ENCODE measurements around the gene POLDIP3. TPM values are rescaled to one million over a fixed set of nuclear protein-coding genes. Genes with fewer than 3 reads are reported as not detected.
"Not testable (repeated sequence)": the region's sequence is repeated elsewhere in the genome, so short reads cannot be mapped to it uniquely, and the experiment has no call there.

Gene POLDIP3
- total RNA-seq, 4 donors from 2014 or later, result 30.6 to 50.7 (median 37.2) TPM

GRCh38 chr22:42574046-42574445 is 40.6 kb downstream of the POLDIP3 start:
- H3K27me3 ChIP-seq, H3K4me3 ChIP-seq, H3K4me1 ChIP-seq, H3K9me3 ChIP-seq: not testable (repeated sequence)
- ATAC-seq, result peak; percentile 13
- Histone ChIP-seq H3K36me3 (peaks cover 0 to 92% of the 10 kb centered on the region in 2 donors), H3K27ac (peak overlapping the region in 1 of 4 donors; percentile 32)
- WGBS, 2 donors (ENCODE audit: low coverage in 1 of 2), result no CpG with 5 or more reads among the region's 1 CpG

DNA sequence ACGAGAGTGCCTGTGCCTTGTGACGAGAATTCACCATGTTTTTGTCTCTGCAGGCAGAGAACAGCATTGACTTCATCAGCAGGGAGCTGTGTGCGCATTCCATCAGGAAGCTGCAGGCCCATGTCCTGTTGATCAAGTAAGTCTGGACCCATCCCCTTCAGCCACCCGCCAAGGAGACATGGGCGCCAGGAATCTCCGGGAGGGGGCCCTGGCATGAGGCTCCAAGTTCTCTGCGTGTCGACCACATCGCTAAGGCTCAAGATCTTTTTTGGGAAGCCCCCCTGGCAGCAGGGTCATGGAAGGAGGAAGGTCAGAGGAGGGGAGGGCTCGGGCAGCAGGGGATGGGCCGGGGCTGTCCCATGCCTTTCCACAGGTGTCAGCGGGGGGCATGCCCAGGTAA is 43.6 kb downstream of the POLDIP3 start:
- not testable (repeated sequence) for ATAC-seq, H3K4me3 ChIP-seq, H3K27me3 ChIP-seq, H3K9me3 ChIP-seq, H3K4me1 ChIP-seq, H3K27ac ChIP-seq
- peaks cover 0 to 79% of the 10 kb centered on the region in 2 donors for H3K36me3 ChIP-seq
- no CpG with 5 or more reads among the region's 12 CpGs for WGBS, 2 donors (ENCODE audit: low coverage in 1 of 2)

- ATAC-seq, H3K9me3 ChIP-seq, H3K27ac ChIP-seq, H3K27me3 ChIP-seq, H3K4me1 ChIP-seq, H3K4me3 ChIP-seq: not testable (repeated sequence)
- H3K36me3 ChIP-seq, result peaks cover 0 to 79% of the 10 kb centered on the region in 2 donors
- 70 to 82% methylated on average over 2 to 7 of the region's 9 CpGs for WGBS, 2 donors (ENCODE audit: low coverage in 1 of 2)
Observed at GRCh38 chr22:42570580-42570979, 44.1 kb downstream of the POLDIP3 start.

DNA sequence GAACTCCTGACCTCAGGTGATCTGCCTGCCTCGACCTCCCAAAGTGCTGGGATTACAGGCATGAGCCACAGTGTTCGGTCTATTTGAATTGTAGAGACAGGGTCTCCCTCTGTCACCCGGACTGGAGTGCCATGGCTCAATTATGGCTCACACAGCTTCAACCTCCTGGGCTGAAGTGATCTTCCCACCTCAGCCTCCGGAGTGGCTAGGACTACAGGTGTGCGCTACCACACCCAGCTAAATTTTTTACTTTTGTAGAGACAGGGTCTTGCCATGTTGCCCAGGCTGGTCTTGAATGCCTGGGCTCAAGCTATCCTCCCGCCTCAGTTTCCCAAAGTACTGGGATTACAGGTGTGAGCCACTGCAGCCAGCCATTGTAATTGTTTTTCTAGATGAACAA is 46.7 kb downstream of the POLDIP3 start:
- peaks cover 0 to 71% of the 10 kb centered on the region in 2 donors for H3K36me3 ChIP-seq
- 30% methylated on average over 1 of the region's 6 CpGs; no CpG with 5 or more reads in 1 of the 2 donors for WGBS, 2 donors (ENCODE audit: low coverage in 1 of 2)
- ATAC-seq, H3K4me3 ChIP-seq, H3K27ac ChIP-seq, H3K4me1 ChIP-seq, H3K9me3 ChIP-seq, H3K27me3 ChIP-seq: not testable (repeated sequence)

- Histone ChIP-seq H3K4me3 (no peak overlapping the region), H3K36me3 (peaks cover 0 to 56% of the 10 kb centered on the region in 2 donors), H3K4me1 (peaks cover 0 to 16% (median 0%) of the 10 kb centered on the region in 3 donors), H3K27ac (no peak overlapping the region), H3K27me3 (no peaks in the 10 kb centered on the region), H3K9me3 (no peaks in the 10 kb centered on the region)
- ATAC-seq, result no peak
- no CpG with 5 or more reads among the region's 12 CpGs for WGBS, 2 donors (ENCODE audit: low coverage in 1 of 2)
- no peak for TF ChIP-seq CTCF (IDR thresholded peaks at IDR 0.05)
- TF ChIP-seq POLR2A (IDR thresholded peaks at IDR 0.05), result no peak
- no peak for TF ChIP-seq EP300 (IDR thresholded peaks at IDR 0.05)
- TF ChIP-seq POLR2AphosphoS5 (IDR thresholded peaks at IDR 0.05), result no peak
Observed at GRCh38 chr22:42565956-42566355, 48.7 kb downstream of the POLDIP3 start.

DNA sequence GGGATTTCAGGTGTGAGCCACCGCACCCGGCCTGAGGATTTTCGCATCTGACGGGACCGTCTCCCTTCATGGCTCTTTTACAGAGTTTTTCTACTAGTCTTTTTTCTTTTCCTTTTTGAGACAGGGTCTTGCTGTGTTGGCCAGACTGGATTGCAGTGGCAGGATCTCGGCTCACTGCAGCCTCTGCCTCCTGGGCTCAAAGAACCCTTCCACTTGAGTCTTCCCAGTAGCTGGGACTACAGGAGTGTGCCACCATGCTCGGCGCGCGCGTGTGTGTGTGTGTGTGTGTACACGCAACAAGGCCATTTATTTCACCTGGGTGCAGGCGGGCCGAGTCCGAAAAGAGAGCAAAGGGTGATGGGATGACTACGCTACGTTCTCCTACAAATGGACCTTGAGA is 50.0 kb downstream of the POLDIP3 start:
- peaks cover 0 to 16% (median 0%) of the 10 kb centered on the region in 3 donors for H3K4me1 ChIP-seq
- no peak overlapping the region for H3K27ac ChIP-seq
- TF ChIP-seq POLR2AphosphoS5 (IDR thresholded peaks at IDR 0.05) (no peak), CTCF (IDR thresholded peaks at IDR 0.05) (no peak), EP300 (IDR thresholded peaks at IDR 0.05) (no peak), POLR2A (IDR thresholded peaks at IDR 0.05) (no peak)
- ATAC-seq, result no peak
- H3K4me3 ChIP-seq, result no peak overlapping the region
- peaks cover 0 to 55% of the 10 kb centered on the region in 2 donors for H3K36me3 ChIP-seq
- WGBS, 2 donors (ENCODE audit: low coverage in 1 of 2), result 93 to 96% methylated on average over 3 to 5 of the region's 17 CpGs
- H3K9me3 ChIP-seq, result no peaks in the 10 kb centered on the region
- H3K27me3 ChIP-seq, result no peaks in the 10 kb centered on the region

DNA sequence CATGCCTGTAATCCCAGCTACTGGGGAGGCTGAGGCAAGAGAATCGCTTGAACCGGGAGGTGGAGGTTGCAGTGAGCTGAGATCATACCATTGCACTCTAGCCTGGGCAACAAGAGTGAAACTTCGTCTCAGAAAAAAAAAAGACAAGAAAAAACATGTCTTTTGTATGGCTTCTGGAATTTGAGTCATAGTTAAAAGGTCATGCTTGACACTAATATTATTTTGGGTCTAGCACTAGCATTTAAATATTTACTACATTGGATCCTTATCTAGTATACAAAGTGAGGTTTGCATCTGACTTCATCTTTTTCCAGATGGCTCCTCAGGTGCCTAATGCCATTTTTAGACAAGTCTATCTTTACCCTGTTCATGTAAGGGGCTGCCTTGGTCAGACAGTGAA is 50.7 kb downstream of the POLDIP3 start:
- H3K27ac ChIP-seq, H3K9me3 ChIP-seq, H3K4me3 ChIP-seq, ATAC-seq, H3K27me3 ChIP-seq: not testable (repeated sequence)
- Histone ChIP-seq H3K4me1 (peaks cover 0 to 16% (median 0%) of the 10 kb centered on the region in 3 donors), H3K36me3 (peaks cover 0 to 49% of the 10 kb centered on the region in 2 donors)
- WGBS, 2 donors (ENCODE audit: low coverage in 1 of 2), result 74 to 87% methylated on average over 3 of the region's 3 CpGs

DNA sequence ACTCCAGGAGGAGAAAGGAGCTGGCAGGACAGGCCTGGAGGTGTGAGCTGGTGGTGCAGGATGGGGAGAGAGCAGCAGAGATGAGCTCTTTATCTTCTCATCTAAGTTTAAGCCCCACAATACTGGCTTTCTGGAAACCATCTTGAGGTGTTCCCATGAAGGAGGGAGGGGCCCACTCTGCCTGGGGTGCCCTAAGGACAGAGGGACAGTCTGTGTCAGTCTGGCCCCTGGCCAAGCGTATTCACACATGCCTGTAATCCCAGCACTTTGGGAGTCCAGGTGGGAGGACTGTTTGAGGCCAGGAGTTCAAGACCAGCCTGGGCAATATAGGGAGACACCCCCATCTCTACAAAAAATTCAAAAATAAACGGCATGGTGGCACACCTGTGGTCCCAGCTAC is 52.0 kb downstream of the POLDIP3 start:
- no peak for ATAC-seq
- 50% methylated on average over 1 of the region's 2 CpGs; no CpG with 5 or more reads in 1 of the 2 donors for WGBS, 2 donors (ENCODE audit: low coverage in 1 of 2)
- Histone ChIP-seq H3K4me1 (peaks cover 0 to 16% (median 0%) of the 10 kb centered on the region in 3 donors), H3K4me3 (no peak overlapping the region), H3K36me3 (peaks cover 0 to 43% of the 10 kb centered on the region in 2 donors), H3K9me3 (no peaks in the 10 kb centered on the region), H3K27me3 (no peaks in the 10 kb centered on the region), H3K27ac (no peak overlapping the region)
- TF ChIP-seq POLR2A (IDR thresholded peaks at IDR 0.05) (no peak), CTCF (IDR thresholded peaks at IDR 0.05) (no peak), POLR2AphosphoS5 (IDR thresholded peaks at IDR 0.05) (no peak), EP300 (IDR thresholded peaks at IDR 0.05) (no peak)

Data from gastroesophageal sphincter (tissue), 4 donors.